ENCODE data around the gene MBOAT2.

Gene MBOAT2

DNA sequence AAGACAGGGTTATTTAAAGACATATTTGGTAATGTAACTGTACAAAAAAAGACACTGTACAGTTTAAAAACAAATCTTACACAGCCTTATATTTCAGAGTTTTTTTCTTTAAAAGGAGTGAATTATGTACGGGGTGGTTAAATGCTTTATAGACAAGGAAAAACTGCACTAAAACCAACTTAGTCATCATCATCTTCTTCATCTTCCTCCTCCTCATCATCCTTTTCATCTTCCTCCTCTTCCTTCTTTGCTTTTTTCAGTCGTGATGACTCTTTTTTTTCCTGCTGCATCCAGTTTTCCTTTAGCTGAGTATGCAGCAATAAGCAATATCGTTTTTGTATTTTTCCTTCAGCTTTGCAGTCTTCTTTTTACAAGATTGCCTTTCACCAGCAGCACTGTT lies 14.6 kb upstream of the MBOAT2 start:
- no peak for DNase-seq (ENCODE audit: low read depth)

DNA sequence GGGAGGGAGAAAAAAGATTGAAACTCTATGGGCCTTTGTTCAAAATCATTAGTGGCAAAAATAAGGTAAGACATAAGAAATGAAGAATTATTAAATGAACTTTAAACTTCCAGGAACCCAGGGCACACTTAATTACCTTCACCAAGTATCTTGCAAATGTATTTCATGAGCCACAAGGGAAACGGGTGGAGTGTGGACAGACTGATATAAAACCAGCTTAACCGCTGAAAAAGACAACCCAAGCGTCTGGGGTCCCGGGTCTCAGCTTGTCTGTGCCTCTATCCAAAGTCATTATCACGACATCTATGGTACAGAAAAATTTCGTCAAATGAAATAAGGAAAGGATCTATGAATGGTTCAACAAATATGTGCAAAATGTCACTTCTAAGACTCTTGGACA lies 13.9 kb upstream of the MBOAT2 start:
- no peak for DNase-seq (ENCODE audit: low read depth)

DNA sequence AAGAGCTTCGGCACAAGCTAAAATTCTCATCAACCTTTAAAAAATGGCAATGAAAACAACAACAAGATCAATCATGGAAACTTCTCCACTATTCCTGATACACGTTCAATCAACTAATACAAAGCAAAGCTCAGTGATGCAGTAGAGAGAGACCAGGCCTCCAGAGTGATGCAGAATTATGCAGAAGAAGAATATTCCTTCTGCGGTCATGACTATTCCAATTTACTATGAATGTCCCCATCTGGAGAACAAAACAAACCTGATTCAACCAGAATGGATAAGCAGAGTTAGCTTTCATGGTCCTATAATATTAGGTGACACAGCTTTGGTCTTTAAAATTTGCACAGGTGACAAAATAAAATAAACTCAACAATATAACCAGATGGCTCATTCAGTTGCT lies 12.5 kb upstream of the MBOAT2 start:
- DNase-seq (ENCODE audit: low read depth) = no peak

DNA sequence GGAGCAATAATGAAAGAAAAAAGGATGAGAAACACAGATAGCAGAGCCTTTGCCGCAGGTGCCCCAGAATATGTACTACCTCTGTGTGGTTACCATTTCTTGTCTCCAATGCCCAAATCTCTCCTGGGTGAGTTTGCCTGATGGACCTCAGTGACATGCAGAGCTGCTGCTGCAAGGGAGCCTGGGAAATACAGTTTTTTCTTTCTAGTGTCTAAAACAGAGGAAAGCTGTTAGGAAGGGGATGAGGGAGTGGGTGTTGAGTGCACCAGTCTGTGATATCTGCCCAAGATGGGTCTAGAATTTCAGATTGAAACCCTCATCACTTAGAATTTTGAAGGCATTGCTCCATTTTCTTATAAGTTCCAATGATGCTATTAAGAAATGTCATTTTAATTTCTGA lies 9.9 kb upstream of the MBOAT2 start:
- DNase-seq (ENCODE audit: low read depth) = no peak

DNA sequence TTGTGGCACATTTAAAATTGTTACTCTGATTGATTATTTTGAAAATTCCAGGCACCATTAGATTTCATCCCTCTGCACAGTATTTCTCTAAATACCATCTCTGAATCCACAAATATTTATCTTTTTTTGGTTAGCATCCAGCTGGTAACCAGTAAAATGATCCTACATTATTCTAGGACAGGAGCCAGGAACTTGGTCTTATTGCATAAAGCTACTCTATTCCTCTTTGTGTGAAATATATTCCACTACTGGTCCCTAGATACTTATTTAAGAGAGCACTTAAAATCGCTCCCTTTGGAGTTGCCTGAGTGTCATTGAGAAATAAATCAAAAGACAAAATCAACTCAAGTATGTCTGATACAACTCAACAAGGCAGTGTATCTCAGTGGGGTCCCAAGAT lies 7.4 kb upstream of the MBOAT2 start:
- DNase-seq (ENCODE audit: low read depth) = peak; percentile 67

DNA sequence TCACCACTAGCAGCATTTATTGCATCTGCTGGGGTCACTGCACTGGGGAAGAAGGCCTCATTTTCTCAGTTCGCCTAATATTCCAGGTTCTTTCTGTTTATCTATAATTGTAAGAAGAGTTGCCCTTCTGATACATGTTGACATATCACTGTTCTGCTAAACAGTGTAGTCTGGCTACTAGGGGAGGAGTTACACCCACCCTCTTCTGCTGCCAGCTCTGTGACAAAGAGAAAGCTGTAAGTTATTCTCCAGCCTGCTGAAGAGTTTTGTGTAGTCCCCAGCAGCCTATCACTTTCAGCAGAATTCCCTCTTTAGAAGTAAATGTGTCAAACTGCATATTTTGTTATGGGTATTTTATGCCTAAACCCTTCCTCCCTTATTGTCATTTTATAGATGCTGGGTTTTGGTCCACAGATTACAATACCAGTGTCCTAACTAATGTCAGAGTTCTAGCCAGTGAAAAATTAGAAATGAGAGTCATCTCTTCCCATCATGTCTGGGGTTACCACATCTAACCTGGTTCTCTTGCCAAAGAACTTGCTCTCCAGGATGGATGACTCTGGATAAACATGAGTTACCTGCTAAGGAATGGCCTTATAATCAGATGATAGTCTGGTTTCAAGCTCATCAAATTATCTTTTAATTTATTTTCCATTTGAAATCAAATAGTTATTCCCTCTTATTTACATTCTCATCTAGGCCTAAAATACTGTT lies 5.6 kb upstream of the MBOAT2 start:
- no peak for DNase-seq (ENCODE audit: low read depth)

DNA sequence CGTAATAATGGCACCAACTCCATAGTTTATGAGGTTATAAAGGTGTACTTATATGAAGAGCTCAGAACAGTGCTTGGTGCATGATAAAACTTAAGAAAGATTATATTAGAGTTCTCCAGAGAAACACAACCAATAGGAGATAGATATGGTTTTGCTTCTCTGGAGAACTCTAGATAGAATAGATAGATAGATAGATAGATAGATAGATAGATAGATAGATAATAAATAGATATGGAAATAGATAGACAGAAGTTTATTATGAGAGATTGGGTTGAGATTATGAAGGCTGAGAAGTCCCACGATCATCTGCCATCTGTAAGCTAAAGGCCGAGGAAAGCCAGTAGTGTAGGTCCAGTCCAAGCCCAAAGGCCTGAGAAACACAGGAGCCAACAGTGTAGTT lies 2.9 kb upstream of the MBOAT2 start:
- no peak for DNase-seq (ENCODE audit: low read depth)

DNA sequence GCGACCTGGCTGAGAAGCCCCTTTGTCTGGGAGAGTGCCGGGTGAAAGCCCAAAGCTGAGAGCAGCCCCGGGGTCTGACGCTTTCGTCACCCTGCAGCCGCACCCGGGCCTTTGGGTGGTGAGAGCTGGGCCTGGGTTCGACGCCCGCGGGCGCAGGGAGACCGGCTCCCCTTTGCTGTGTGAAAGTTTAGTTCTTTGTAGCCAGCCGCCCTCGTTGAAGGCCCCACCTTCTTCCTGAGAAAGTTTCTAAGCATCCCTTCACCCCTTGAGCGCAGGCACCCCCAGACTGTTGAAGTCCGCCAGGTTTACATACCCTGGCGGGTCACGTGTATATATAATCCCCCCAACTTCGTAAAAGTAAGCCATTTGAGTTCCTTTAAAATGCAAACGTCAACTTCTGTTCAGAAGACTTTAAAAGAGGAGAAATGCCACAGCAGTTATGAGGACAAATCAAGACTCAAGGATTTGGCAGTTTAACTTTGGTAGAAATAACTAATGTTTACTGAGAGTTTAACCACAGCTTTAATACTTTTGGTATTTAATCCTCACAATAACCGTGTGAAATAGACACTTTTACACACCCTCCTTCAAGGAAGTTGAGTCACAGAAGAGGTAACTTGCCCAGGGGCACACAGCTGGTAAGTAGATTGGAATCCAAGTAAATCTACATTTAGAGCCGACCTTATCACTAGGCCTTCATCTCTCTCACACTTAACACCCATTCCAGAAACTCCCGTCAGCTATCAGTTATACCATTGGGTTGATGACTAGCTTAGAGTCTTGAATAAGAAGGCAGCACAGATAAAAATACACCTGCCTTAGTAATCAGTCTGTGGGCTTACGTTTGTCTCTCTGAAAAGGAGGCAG lies 1.1 kb upstream of the MBOAT2 start:
- no peak for DNase-seq (ENCODE audit: low read depth)

DNA sequence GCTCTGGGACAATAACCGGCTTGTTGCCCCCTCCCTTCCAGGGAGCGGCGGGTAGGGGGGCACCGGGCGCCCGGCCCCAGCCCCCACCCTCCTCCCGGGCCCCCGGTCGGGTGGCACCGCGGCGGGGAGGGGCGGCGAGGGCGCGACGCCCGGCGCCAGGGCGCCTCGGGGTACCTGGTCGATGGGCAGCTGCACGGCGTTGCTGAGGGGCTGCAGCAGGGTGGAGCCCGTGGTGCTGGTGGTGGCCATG lies 193 bp downstream of the MBOAT2 start:
- no peak for DNase-seq (ENCODE audit: low read depth)

DNA sequence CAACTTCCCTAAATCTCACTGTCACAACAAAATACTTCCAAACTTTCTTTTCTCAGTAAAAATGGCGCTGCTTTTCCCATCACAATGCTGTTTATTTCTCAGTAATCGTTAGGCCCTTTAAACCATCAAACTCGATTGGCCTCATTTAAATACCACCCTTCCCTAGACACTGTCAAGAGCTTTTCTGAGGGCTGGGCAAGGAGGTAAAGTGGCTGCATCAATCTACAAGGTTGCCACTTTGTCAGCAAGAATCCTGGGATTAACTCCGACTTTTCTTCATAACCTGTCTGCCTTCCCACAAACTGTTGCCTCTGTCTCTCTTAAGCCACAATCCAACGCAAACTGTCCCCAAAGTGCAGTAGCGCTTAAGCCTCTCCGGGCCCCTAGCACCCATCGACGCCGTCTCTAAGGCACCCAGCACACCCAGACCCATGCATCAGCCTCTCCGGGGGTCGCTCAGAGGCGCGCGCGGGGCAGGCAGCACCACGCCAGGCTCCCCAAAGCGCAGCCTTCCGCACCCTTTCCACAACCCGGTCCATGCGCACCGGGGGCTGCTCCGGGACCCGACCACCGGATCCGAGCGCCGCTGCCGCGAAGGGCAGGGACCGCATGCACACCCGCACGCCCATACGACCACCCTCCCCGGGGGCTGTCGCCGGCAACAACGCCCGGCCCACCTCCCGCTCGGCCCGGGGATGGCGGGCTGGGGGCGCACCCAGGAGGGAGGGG lies 683 bp downstream of the MBOAT2 start:
- DNase-seq (ENCODE audit: low read depth) = no peak

DNA sequence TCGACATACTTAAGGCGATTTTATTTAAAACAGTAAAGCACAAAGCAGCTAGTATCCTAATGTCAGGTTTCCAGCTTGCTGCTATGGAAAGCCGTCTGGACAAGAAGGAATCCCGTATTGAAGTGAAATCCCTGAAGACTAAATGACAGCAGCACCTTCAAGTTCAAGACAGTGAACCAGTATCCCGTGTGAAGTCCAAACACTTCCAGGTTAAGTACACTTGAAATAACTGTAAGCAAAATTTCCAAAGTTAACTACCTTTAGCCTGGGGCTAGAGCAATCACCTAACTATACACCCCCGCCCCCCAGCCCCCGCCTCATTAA lies 1.2 kb downstream of the MBOAT2 start:
- no peak for DNase-seq (ENCODE audit: low read depth)

DNA sequence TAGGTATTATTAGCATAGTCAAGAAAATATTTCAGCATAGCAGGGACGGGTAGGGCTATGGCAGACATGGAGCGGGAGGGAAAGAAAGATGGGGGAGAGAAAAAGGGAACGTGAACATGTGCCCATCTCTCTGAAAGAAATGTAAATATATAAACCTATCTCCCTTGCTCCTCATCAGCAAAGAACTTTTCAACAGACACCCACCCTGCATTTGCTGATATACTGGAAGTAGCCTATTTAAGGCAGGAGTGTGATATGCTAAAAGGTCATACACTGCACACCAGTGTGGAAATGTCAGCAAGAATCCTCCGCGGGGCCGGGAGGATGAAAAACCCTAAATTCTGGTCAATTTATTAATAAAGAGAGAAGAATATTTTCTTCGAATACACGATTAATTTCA lies 1.7 kb downstream of the MBOAT2 start:
- no peak for DNase-seq (ENCODE audit: low read depth)

DNA sequence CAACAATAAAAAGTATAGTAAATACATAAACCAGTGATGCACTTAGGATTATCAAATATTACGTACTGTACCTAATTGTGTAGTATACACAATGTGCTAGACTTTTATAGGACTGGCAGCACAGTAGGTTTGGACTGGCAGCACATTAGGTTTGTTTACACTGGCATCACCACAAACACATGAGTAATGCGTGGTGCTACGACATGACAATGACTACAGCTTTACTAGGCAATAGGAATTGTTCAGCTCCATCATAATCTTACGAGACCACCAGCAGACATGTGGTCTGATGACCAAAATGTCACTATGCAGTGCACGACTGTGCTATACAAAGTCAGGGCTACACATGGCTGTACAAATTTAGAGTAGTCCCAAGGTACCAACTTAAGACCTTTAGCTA lies 2.3 kb downstream of the MBOAT2 start:
- DNase-seq (ENCODE audit: low read depth) = no peak

DNA sequence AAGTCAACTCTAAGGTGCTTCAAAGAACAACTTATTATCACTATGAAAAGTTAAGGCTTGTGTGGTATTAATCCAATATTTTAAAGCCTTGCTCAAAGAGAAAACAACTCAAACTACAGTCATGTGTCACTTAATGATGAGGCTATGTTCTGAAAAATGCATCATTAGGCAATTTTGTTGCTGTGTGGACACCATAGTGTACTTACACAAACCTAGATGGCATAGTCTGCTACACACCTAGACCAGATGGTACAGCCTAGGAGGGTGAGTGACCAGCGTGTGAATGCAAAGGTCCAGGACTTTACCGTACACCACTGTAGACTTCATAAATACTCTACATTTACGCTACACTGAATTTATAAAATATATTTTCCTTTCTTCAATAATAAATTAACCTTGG lies 3.0 kb downstream of the MBOAT2 start:
- no peak for DNase-seq (ENCODE audit: low read depth)

DNA sequence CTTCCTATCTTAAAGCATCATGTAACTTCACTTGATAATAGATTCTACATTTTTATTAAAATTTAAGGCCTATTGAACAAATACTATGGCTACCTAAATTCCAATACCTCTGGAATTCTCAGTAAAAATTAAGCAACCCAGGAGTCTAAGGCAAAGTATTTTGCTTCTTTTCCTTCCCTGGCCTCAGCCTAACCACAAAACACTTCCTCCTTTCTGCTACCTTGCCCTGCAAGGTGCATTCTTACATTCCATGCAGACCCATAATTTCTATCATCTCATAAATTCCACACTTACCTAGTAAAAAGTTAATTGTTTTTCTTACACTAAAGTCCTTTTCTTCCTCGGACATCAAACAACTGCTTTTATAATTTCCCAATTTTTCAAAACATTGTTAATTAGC lies 3.7 kb downstream of the MBOAT2 start:
- no peak for DNase-seq (ENCODE audit: low read depth)

DNA sequence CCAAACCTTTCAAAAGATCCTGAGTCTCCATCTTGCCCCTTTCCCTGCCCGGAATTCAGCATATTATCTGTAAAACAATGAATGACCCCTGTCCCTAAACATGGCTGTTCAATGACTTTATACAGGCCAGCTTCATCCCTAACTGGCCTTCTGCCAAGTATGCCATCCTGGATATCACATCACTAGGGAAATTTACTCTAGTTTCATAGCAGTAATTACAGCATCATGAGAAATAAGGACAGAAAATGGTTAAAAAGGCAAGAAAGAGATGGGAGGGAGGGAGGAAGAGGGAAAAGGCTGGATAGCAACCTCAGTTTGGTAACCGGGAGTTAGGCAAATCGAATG lies 4.4 kb downstream of the MBOAT2 start:
- no peak for DNase-seq (ENCODE audit: low read depth)

DNA sequence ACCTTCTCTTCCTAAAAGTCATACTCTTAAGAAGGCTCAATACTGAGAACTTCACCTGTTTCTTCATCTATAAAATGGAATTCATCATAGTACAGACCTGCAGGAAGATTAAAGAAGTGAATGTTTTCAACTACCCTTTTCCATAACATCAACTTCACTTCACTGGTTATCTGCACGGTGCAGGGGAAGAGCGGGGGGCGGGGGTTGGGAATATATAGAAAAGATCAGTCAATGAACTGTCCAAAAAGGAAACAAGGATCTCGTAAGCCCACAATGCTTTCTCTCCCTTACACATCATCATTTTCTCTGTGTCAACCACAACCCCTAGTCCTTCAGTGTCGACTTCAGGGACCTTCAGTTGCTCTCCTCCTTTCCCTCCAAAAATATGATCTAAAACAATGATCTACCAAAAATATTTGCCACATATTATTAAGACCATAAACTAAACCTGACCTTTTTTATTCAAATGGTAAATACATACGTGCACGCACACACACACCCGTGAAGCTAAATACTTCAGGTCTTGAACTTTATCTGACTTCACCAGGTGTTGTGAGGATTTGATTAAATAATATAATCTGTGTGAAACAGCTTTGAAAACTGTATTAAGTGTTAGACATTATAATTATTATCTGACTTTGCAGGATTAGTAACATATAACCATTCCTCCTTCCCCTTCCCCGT lies 4.9 kb downstream of the MBOAT2 start:
- DNase-seq (ENCODE audit: low read depth) = no peak

DNA sequence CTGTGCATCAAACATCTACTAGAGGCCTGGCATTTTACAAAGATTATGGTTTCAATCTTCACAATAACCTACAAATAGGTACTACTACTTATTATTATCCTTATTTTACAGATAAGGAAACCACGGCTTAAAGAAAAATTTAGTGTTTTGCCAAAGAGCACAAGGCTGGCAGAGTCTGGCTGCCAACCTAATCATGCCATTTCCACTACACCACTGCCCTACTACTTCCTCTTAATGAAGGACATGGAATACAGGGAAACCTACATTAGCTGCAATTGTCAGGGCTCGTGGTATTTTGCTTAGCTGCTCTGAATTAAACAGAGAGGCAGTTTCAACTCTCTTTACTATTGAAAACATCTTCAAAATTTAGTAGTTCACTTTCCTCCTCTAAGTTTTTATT lies 5.9 kb downstream of the MBOAT2 start:
- DNase-seq (ENCODE audit: low read depth) = no peak

DNA sequence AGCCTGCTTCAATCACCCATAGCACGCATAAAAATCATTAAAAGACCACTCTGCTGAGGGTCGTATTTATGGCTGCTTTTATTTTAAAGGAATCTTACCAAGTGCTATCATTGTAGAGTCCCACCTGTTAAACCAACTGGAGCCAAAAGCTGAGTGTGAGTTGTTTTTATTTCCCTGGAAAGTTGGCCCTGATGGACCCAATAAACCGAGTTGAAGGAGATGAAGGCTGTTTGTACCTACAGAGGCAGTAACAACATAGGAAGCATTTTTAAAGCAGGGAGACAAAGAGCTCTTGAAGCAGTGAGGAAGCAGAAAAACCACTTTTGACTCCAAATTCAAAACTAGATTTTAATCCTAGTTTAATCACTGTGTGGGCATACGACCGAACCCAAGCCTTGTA lies 6.4 kb downstream of the MBOAT2 start:
- no peak for DNase-seq (ENCODE audit: low read depth)

DNA sequence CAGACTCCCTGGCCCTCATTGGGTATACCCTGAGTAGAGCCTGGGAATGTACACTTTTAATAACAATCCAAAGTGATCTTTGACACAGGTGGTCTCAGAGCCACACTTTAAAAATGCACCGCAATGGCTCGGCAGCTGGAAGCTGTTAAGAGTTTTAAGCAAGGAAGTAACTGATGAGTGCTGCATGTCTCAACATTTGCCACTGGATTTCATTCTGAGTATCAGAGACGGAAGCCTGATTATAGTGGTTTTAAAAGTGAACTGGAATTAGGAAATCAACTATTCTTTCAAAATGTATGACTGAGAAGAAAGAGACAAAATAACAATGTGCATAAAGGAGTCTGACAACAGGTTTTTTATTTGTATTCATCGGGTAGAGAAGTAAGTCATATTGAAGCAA lies 7.5 kb downstream of the MBOAT2 start:
- no peak for DNase-seq (ENCODE audit: low read depth)

DNA sequence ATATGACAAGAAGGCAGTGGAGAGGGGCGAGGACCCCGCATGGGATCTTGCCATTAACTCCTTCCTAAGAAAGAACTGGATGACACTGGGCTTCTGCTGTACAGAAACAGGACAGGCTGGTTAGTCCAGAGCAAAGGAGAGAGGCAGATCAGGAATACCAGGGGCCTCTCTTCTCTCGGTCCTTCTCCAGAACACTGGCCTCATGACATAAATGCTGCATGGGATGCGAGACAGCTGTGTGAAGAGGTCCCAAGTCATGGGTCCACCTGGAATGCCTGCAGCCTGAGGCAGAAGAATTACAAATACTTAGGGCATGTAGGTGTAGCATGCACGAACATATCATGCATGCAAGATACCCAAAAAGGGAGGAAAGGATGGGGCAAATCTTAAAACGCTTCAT lies 9.1 kb downstream of the MBOAT2 start:
- no peak for DNase-seq (ENCODE audit: low read depth)

DNA sequence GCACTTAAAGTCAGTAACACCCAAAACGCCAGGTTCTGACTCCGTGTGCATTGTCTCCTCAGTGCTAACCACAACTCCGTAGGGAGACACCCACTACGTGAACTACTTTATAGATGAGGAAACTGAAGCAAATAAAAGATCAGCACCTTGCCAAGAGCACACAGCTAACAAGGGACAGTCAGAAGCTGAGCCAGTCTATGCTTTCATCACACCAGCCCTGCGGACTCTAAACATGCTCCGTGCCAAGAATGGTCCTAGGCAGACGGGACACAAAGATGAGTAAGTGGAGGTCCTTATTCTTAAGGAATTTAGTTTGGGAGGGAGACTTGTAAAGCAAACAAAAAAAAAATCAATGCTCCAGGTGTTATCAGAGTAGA lies 9.6 kb downstream of the MBOAT2 start:
- DNase-seq (ENCODE audit: low read depth) = no peak

DNA sequence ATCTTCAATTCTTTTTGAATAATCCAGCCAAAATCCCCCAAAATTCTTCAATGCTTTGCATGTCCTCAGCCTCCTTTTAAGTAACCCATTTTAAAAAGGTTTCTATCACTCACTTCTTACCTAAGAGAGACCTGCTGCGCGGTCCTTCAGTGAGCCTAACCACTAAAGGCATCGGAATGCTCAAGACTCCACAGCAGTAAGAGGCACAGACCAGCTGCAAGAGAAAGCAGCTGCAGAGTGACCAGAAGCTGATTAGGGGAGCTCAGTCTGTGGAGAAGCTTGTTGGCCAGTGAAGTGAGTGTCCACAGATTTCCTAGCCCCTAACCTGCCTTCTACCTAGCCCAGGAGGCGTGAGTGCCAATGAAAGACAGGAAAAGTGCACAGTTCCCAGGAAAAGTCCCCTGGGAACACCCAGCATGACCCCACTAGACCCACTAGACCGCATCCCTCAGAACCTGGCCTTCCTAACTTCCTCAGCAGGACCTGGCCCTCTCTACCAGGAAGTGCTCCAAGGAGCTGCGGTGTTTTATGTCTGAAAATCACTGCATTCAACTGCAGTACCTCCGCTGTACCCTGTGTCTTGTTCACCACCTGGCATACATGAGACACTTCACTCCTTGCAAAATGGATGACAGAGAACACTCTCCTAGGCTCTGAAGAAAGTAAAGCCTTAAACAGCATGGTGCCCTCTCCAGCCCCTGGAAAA lies 10.1 kb downstream of the MBOAT2 start:
- no peak for DNase-seq (ENCODE audit: low read depth)
